SK-N-SH treated with all-trans-retinoic acid at 6 μM for 48 hours (cell line): ENCODE results near the gene SYTL3.

Experiments
- ATAC-seq: fragments of 200-7000 bp; cut with Tn5 transposase; 3 replicates; pipeline ENCODE4 v1.9.1; 2020; ENCODE audit warnings: mild to moderate bottlenecking, moderate library complexity
- ARNTL ChIP-seq: fragments of 450-650 bp; formaldehyde crosslinking; IDR thresholded peaks from 2 replicates; pipeline ENCODE4 v1.5.0; 2020; ENCODE audit warnings: low read depth, mild to moderate bottlenecking, moderate library complexity, borderline replicate concordance
- BACH2 ChIP-seq: fragments of 250-450 bp; sonication (Bioruptor Pico); IDR thresholded peaks from 2 replicates; pipeline ENCODE4 v1.9.0; 2021; ENCODE audit warnings: mild to moderate bottlenecking, borderline replicate concordance
- CSDC2 ChIP-seq: fragments of 250-450 bp; sonication (Bioruptor Pico); IDR thresholded peaks from 2 replicates; pipeline ENCODE4 v1.5.0; 2020; ENCODE audit warnings: mild to moderate bottlenecking, moderate library complexity
- CSRNP3 ChIP-seq: fragments of 250-450 bp; sonication (Bioruptor Pico); IDR thresholded peaks from 2 replicates; pipeline ENCODE4 v1.5.1; 2021; ENCODE audit warnings: mild to moderate bottlenecking, moderate library complexity
- ESRRG ChIP-seq: fragments of 250-450 bp; sonication (Bioruptor Pico); IDR thresholded peaks from 2 replicates; pipeline ENCODE4 v1.6.1; 2021; ENCODE audit warnings: mild to moderate bottlenecking
- GLIS3 ChIP-seq: fragments of 250-450 bp; sonication (Bioruptor Pico); IDR thresholded peaks from 2 replicates; pipeline ENCODE4 v1.5.0; 2020; ENCODE audit warnings: mild to moderate bottlenecking, moderate library complexity
- ISL1 ChIP-seq: fragments of 250-450 bp; sonication (Bioruptor Pico); IDR thresholded peaks from 2 replicates; pipeline ENCODE4 v2.1.2; 2022; ENCODE audit warnings: mild to moderate bottlenecking, moderate library complexity
- OSR1 ChIP-seq: fragments of 250-450 bp; sonication (Bioruptor Pico); IDR thresholded peaks from 2 replicates; pipeline ENCODE4 v1.8.0; 2022; ENCODE audit warnings: moderate library complexity, mild to moderate bottlenecking, inconsistent platforms
- PATZ1 ChIP-seq: fragments of 250-450 bp; sonication (Bioruptor Pico); IDR thresholded peaks from 2 replicates; pipeline ENCODE4 v1.8.0; 2020; ENCODE audit warnings: mild to moderate bottlenecking, moderate library complexity, borderline replicate concordance
- PPARA ChIP-seq: fragments of 250-450 bp; sonication (Bioruptor Pico); IDR thresholded peaks from 2 replicates; pipeline ENCODE4 v1.5.0; 2020; ENCODE audit warnings: mild to moderate bottlenecking, borderline replicate concordance
- RARB ChIP-seq: fragments of 250-450 bp; sonication (Bioruptor Pico); IDR thresholded peaks from 2 replicates; pipeline ENCODE4 v1.8.0; 2021; ENCODE audit warnings: mild to moderate bottlenecking, moderate library complexity
- TCF4 ChIP-seq: fragments of 250-450 bp; sonication (Bioruptor Pico); IDR thresholded peaks from 2 replicates; pipeline ENCODE4 v1.8.0; 2021; ENCODE audit warnings: mild to moderate bottlenecking, moderate library complexity, borderline replicate concordance
- ZC3H10 ChIP-seq: fragments of 250-450 bp; sonication (Bioruptor Pico); IDR thresholded peaks from 2 replicates; pipeline ENCODE4 v1.5.1; 2021; ENCODE audit warnings: mild to moderate bottlenecking, moderate library complexity
- ZFP30 ChIP-seq: fragments of 450-650 bp; formaldehyde crosslinking; IDR thresholded peaks from 2 replicates; pipeline ENCODE4 v1.5.0; 2022; ENCODE audit warnings: mild to moderate bottlenecking, moderate library complexity
- ZNF565 ChIP-seq: fragments of 450-650 bp; formaldehyde crosslinking; conservative IDR thresholded peaks from 2 replicates; pipeline ENCODE4 v1.5.0; 2020; ENCODE audit warnings: low read depth, mild to moderate bottlenecking, moderate library complexity
- ZNF70 ChIP-seq: fragments of 450-650 bp; formaldehyde crosslinking; IDR thresholded peaks from 2 replicates; pipeline ENCODE4 v1.5.0; 2020; ENCODE audit warnings: mild to moderate bottlenecking, moderate library complexity
- ZNF8 ChIP-seq: fragments of 450-650 bp; formaldehyde crosslinking; IDR thresholded peaks from 2 replicates; pipeline ENCODE4 v1.5.0; 2020; ENCODE audit warnings: mild to moderate bottlenecking, moderate library complexity
- TF ChIP-seq, protein P1 (sequence below): fragments of 250-450 bp; sonication (Bioruptor Pico); IDR thresholded peaks from 2 replicates; pipeline ENCODE4 v1.8.0; 2021; ENCODE audit warnings: low read depth, mild to moderate bottlenecking, moderate library complexity, borderline replicate concordance

Gene SYTL3

GRCh38 chr6:158639056-158639455, 10.8 kb upstream of the SYTL3 start (continued):
- TF ChIP-seq CSRNP3 (CRISPR knock-in tag) = no peak
- TF ChIP-seq BACH2 (CRISPR knock-in tag) = no peak
- TF ChIP-seq ZNF565 (CRISPR knock-in tag) = no peak
- TF ChIP-seq PPARA (CRISPR knock-in tag) = no peak
- TF ChIP-seq, all 23 proteins: peak for 0

DNA sequence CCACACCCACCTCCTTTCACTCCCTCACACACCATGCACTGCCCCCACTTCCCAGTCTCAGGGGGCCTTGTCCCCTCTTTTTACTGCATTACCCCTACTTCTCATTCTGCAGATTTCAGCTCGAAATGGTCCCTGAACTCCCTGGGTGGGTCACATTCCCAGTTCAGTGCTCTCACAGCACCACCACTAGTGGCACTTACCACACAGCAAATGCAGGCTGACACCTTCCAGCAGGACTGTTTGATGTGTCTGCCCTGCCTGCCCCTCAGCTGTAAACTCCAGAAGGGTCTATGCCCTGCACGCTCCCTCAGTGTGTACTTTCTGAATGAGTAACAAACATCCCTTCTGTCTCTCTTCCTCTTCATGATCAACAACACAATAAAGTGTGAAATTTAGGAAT, 9.3 kb upstream of the SYTL3 start:
- no peak for TF ChIP-seq RARB (CRISPR knock-in tag)
- TF ChIP-seq ZC3H10 = no peak
- no peak for TF ChIP-seq OSR1 (CRISPR knock-in tag)
- TF ChIP-seq ZNF70 = no peak
- no peak for TF ChIP-seq GLIS3 (CRISPR knock-in tag)
- no peak for TF ChIP-seq BACH2 (CRISPR knock-in tag)
- no peak for TF ChIP-seq ZNF8 (CRISPR knock-in tag)
- TF ChIP-seq PATZ1 (CRISPR knock-in tag) = no peak
- TF ChIP-seq ZNF565 (CRISPR knock-in tag) = no peak
- TF ChIP-seq, protein P1, sequence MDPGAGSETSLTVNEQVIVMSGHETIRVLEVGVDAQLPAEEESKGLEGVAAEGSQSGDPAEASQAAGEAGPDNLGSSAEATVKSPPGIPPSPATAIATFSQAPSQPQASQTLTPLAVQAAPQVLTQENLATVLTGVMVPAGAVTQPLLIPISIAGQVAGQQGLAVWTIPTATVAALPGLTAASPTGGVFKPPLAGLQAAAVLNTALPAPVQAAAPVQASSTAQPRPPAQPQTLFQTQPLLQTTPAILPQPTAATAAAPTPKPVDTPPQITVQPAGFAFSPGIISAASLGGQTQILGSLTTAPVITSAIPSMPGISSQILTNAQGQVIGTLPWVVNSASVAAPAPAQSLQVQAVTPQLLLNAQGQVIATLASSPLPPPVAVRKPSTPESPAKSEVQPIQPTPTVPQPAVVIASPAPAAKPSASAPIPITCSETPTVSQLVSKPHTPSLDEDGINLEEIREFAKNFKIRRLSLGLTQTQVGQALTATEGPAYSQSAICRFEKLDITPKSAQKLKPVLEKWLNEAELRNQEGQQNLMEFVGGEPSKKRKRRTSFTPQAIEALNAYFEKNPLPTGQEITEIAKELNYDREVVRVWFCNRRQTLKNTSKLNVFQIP (CRISPR knock-in tag) = no peak
- no peak for TF ChIP-seq TCF4
- ATAC-seq = no peak

GRCh38 chr6:158642097-158642601, 7.7 kb upstream of the SYTL3 start:
- TF ChIP-seq RARB (CRISPR knock-in tag) (peak; percentile 47; the same call in 1 of the 2 replicates), ARNTL (no peak), ZC3H10 (peak; percentile 59; the same call in 1 of the 2 replicates), PATZ1 (CRISPR knock-in tag) (0 out of 2 replicates have a peak, but pooled peaks have one; percentile 49), ISL1 (CRISPR knock-in tag) (peak; percentile 83), CSDC2 (CRISPR knock-in tag) (0 out of 2 replicates have a peak, but pooled peaks have one; percentile 7), TCF4 (peak; percentile 70; the same call in 1 of the 2 replicates), CSRNP3 (CRISPR knock-in tag) (no peak)
- peak; percentile 68 for ATAC-seq

- ATAC-seq = no peak
- TF ChIP-seq ZNF565 (CRISPR knock-in tag) = no peak
- no peak for TF ChIP-seq RARB (CRISPR knock-in tag)
- no peak for TF ChIP-seq CSDC2 (CRISPR knock-in tag)
- no peak for TF ChIP-seq ESRRG (CRISPR knock-in tag)
- TF ChIP-seq ZC3H10 = no peak
- no peak for TF ChIP-seq ISL1 (CRISPR knock-in tag)
- no peak for TF ChIP-seq BACH2 (CRISPR knock-in tag)
- TF ChIP-seq ZFP30 (CRISPR knock-in tag) = no peak
- no peak for TF ChIP-seq GLIS3 (CRISPR knock-in tag)
- no peak for TF ChIP-seq PPARA (CRISPR knock-in tag)
- no peak for TF ChIP-seq PATZ1 (CRISPR knock-in tag)
Measured at GRCh38 chr6:158643836-158644230, 6.0 kb upstream of the SYTL3 start.
